Putamen (tissue), 1 donor: ENCODE measurements around the gene GUCY1A1.
A peak's percentile ranks its signal among the peaks of the same experiment; 100 is the strongest.
"Not testable (repeated sequence)": the region's sequence is repeated elsewhere in the genome, so short reads cannot be mapped to it uniquely, and the experiment has no call there.

ENCODE experiments used
- DNase-seq: peaks from one replicate; pipeline ENCODE4 v3.0.0-alpha.2; 2016; ENCODE audit warnings: low spot score

Gene GUCY1A1

DNA sequence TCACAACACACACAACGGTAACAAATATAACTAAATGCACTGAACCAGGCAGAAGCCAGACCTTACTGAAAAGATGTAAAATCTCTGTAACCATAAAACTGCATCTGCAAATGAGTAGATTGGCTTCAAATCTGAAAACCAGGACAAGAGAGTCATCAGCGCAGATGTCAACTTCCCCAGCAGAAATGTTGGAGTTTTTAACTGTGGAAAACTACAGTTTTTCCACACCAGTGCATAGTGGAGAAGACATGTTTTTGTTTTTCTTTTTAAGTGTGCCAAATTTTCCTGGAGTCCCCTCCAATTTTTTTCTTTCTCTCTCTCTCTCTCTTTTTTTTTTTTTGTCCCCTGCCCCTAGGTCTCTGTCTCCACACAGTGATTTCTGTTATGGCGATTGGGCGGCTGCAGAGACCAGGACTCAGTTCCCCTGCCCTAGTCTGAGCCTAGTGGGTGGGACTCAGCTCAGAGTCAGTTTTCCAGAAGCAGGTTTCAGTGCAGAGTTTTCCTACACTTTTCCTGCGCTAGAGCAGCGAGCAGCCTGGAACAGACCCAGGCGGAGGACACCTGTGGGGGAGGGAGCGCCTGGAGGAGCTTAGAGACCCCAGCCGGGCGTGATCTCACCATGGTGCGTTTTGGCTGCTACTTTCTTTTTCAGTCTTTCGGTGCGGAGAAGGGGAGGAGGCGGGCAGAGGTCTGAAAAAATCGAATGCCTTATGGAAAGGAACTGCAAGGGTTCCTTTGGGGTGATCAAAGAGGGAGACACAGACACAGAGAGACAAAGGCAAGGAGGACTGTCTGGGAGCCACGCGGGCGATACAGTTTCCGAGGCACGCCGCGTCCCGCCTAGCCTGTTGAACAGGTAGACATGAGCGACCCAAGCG is at the start of gene GUCY1A1:
GUCY1A1 (plus strand) TSS at position 505 of the 878 bp plus-strand sequence. CDS start 30,020 bp downstream, outside the sequence.
- no peak for DNase-seq

GRCh38 chr4:155617296-155617695 is 49.4 kb upstream of the GUCY1A1 start:
- DNase-seq: no peak

DNA sequence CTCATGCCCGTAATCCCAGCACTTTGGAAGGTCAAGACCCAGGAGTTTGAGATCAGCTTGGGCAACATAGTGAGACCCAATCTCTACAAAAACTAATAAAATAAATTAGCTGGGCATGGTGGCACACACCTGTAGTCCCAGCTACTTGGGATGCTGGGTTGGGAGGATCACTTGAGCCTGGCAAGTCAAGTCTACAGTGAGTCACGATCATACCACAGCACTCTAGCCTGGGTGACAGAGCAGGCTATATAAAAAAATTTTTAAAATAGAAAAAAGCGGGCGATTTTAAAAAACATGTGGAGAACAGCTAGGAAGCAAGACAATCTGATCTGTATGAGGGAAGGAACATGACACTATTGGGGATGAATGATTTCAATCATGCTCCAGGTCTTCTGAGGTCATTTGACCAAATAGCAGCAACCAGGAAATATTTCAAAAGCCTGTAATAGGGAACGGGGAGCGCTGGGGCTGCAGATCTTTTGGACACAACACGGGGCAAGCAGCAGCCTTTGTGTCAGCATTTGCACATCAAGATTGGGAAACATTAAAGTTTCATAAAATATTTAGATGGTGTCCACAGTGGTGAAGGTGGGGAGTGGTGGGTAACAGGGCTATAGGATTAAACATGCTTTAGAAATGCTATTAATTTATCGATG is 48.3 kb upstream of the GUCY1A1 start:
- DNase-seq: no peak

- no peak for DNase-seq
Observed at GRCh38 chr4:155620637-155621036, 46.0 kb upstream of the GUCY1A1 start.

DNA sequence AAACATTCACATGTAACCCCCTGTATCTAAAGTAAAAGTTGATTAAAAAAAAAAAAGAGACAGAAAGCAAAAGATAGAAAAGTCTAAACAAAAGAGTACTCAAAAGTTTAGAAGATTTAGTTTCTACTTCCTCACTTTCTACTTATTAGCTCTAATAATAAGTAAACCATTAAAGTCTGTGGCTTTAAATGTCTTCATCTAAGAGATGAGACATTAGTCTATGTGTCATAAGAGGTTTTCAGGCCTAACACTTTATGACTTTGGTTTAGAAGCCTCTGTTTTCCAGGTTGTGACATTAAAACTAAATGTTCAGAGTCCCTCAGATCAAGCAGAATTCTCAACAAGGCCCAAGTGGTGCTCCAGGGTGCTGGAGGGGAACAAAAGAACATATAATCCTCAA is 42.2 kb upstream of the GUCY1A1 start:
- DNase-seq: no peak

- DNase-seq: no peak
Observed at GRCh38 chr4:155626561-155626960, 40.1 kb upstream of the GUCY1A1 start.

DNA sequence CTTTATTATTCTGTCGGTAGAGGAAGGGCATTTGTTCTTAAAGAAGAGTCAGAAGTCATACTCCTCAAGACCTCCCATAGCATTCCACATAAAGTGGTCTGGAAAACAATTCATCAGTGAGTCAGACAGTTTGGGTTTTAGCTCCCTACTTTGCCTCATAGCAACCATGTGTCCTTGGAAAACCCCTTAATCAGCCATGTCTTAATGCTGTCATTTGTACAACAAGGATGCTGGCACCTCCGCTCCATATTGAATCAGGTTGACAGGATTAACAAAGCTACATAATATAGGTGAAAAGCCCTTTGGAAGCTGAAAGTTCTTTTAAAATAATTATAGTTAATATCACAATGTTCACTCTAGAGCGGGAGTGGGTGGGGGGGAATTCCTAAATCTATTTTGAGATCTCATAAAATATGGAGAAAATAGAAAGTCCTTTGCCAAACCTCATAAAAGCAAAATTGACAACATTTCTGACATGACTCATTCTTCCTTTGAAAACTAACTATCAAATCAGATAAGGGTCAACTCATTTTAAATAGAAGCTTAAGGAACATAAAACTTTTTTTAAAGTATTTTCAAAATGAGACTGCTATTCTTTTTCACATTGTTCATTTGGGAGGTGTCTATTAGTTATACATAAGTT is 37.3 kb upstream of the GUCY1A1 start:
- peak; percentile 34 for DNase-seq

DNA sequence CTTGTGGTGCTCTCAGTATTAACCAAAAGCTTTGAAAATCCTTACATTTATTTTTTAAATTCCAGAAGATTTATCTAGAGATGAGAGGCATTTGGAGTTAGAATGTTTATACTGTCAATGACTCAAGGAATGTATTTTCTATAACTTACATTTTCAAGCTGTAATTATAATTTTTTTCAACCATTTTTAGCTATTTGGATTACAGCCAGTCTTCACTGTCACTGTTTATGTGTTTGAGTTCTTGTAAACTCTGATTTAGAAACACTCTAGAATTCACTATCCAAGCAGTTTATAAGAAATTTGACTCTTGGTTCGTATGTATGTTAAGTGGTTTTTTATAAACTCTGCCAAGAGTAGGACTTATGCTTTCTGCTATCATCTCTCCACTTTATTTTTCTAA is 36.7 kb upstream of the GUCY1A1 start:
- DNase-seq: no peak

- DNase-seq: no peak
Observed at GRCh38 chr4:155632310-155632840, 34.3 kb upstream of the GUCY1A1 start.

DNA sequence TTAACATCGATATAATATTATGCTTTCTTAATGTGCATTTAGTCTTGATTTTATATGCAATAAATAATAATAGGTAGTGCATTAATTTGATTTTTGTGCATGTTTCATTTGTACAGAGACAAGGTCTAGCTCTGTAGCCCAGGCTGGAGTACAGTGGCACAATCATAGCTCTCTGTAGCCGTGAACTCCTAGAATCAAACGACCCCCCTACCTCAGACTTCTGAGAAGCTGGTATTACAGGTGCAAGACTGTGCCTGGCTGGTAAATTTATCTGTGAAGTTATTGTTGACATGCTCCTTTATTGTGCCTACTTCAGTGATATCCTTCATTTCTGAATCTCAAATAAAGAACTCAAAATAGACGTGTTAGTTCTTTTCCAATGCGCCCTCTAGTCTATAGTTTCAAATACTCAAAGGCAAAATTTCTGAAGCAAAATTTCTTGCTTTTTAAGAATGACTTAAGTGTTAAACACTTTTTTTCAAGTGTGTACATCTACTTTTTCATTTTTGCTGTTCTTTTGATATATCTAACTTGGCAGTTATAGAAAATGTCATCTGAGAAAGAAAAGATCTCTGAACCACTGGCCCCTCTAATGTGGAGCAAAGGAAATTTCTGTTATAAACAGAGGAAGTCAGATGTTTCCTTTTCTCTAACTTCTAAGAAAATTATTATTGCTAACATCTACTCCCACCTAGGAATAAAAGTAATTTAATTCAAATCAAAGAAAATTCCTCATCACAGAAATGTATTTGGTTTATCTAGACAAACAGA is 28.3 kb upstream of the GUCY1A1 start:
- no peak for DNase-seq

DNA sequence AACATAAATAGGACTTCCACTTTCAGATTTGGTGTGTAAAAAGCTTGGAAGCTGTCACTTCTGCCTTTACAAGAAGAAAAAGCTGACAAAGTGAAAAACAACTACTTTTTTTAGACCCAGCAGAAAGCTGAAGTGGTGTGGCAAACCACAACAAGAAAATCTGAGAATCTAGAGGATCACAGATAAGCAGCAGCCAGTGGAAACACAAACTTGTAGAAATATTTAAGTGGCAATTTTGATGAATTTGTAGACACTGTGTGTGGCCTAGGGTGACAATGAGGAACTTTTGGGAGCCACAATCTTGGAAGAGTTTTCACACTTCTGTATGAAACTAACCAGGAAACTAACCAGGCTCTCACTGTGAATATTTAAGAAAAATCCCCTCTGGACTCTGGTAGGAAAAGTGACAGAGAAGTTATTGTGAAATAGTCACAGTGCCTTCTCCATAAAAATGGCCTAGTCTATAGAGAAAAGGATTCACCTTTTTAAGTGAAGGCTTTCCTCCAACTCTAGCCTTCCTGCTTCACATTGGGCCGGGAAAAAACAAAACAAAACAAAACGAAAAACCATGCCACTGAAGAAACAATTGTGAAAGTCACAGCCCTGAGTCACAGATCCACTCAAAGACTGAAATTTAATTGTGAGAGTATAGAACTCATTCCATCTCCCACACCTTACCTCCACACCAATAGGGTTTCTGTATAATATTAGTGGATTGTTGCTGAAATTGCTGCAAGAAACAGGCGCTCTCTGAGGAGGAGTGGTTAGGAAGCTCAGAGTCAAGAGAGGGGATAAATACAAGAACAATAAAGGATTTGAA is 26.7 kb upstream of the GUCY1A1 start:
- DNase-seq: peak; percentile 34

DNA sequence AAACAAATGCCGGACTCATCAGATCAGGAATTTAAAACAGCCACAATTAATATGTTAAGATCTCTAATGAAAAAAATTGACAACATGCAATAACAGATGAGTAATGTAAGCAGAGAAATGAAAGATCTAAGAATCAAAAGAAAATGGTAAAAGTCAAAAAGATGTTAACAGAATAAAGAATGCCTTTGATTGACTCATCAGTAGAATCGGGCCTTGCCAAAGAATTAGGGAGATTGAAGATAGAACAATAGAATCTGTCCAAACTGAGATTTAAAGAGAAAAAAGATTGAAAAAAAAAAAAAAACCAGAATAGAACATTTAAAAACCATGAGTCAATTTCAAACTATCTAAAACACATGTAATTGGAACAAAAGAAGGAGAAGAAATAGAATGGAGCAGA is 25.9 kb upstream of the GUCY1A1 start:
- DNase-seq: no peak

- no peak for DNase-seq
Observed at GRCh38 chr4:155643087-155643486, 23.6 kb upstream of the GUCY1A1 start.

DNA sequence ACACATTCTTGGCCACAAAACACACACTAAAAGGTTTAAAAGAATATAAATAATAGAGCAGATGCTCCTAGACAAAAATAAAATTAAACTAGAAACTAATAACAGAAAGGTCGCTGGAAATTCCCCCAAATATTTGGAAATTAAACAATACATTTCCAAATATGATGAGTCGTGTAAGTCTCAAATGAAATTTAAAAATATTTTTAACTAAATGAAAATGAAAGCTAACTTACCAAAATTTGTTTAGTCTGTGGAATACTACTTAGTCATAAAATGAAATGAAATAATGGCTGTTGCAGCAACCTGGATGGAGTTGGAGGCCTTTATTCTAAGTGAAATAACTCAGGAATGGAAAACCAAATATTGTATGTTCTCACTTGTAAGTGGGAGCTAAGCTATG is 20.6 kb upstream of the GUCY1A1 start:
- DNase-seq: no peak

GRCh38 chr4:155650785-155651184 is 15.9 kb upstream of the GUCY1A1 start:
- not testable (repeated sequence) for DNase-seq

DNA sequence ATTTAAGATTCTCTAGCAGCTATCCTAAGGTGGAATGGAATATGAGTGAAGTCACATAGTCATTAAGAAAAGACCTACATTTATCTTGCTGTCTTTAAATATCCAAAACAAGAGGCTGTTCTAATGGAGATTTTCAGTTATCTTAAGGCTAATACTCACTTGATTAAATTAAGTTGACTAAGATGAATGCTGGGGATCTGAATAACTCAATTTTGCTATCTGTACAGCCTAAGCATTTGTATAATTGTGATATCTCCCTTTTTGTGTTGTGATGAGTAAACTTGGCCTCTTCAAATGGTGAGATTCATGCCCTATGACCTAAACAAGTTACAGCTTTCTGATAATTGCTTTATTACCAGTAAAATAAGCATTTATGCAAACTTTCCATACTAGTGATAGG is 13.6 kb upstream of the GUCY1A1 start:
- DNase-seq: no peak

- no peak for DNase-seq
Observed at GRCh38 chr4:155656025-155656424, 10.6 kb upstream of the GUCY1A1 start.

DNA sequence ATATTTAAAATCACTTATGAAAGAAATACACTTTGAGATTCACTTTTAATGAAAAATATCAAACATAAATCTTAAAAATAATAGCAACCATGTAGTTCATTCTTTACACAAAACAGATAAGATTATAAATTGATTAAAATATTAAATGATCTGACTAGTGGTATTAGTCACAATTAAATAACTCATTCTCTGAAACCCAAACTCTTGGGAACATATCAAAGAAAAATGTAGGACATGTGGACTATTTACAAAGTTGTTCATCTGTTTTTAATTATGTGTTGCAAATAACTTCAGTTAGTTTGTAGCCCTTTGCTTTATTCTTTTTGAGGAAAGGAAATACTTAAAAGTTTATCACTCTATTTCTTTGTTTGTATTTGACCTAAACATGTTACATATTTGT is 9.5 kb upstream of the GUCY1A1 start:
- no peak for DNase-seq

DNA sequence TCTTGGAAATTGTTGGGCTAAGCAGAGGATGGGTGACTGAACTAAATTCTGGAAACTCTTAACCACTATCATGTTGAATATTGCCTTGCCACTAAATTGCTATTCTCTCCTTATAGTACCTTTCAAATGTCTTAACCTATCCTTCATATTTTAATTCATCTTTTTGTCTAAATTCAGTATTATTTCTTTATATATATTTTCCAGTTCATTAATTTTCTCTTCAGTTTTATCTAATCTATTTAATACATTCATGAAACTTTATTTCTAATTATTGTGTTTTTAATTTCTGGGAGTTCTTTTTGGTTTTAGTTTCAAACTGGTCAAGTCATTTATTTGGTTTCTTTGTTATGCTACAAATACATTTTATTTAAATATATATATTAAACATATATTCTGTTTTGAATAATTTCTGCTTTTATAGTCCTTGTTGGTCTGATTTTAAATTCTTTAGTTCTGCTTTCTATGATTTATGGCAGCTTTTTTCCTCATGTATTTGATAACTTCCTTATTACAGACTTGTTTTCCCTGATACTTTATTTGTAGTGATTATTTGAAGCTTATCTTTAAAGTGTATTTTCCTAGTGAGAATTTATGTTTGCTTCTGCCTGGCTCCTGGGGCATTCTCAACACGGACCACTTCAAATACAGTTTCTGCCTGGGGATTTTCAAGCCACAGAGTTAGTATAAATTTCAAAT is 8.5 kb upstream of the GUCY1A1 start:
- DNase-seq: no peak

GRCh38 chr4:155658681-155659064 is 8.0 kb upstream of the GUCY1A1 start:
- DNase-seq: no peak
